ENCODE results near the gene THOC2.
A peak's percentile ranks its signal among the peaks of the same experiment; 100 is the strongest.
"Not testable (repeated sequence)": the region's sequence is repeated elsewhere in the genome, so short reads cannot be mapped to it uniquely, and the experiment has no call there.

THOC2 gene

DNA sequence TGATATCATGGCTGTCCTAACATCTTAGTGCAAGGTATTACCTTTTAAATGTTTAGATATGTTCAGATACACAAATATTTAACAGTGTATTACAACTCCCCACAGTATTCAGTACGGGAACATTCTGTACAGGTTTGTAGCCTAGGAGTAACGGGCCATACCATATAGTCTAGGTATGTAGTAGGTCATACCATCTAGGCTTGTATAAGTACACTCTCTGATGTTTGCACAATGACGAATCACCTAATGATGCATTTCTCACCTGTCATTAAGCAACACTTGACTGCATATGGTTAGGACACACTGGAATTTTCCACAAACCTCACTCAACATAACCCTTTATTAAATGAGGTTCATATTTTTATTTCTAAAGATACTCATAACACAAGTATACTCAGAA lies 67.7 kb downstream of the THOC2 start:
- TF ChIP-seq ZNF274 (IDR thresholded peaks at IDR 0.05; ENCODE audit: low read depth, low read length) = no peak
- TF ChIP-seq SUZ12 (IDR thresholded peaks at IDR 0.05; ENCODE audit: extremely low read depth, insufficient read depth, insufficient read length) = no peak
- TF ChIP-seq YY1 (IDR thresholded peaks at IDR 0.05; ENCODE audit: insufficient read depth, insufficient read length) = no peak
- Histone ChIP-seq H3K4me1 (ENCODE audit: insufficient read depth, insufficient read length) (no peaks in the 10 kb centered on the region), H3K9me3 (ENCODE audit: insufficient read depth, low read length) (no peaks in the 10 kb centered on the region), H3K27me3 (ENCODE audit: insufficient read depth, insufficient read length) (no peaks in the 10 kb centered on the region), H3K9ac (ENCODE audit: insufficient read length, low read depth) (no peak overlapping the region), H3K36me3 (ENCODE audit: insufficient read depth, insufficient read length, low read length) (peaks cover 7% of the 10 kb centered on the region), H3K4me3 (ENCODE audit: insufficient read length, low read depth) (no peak overlapping the region)
- no peak for DNase-seq (ENCODE audit: low read depth, low spot score)

DNA sequence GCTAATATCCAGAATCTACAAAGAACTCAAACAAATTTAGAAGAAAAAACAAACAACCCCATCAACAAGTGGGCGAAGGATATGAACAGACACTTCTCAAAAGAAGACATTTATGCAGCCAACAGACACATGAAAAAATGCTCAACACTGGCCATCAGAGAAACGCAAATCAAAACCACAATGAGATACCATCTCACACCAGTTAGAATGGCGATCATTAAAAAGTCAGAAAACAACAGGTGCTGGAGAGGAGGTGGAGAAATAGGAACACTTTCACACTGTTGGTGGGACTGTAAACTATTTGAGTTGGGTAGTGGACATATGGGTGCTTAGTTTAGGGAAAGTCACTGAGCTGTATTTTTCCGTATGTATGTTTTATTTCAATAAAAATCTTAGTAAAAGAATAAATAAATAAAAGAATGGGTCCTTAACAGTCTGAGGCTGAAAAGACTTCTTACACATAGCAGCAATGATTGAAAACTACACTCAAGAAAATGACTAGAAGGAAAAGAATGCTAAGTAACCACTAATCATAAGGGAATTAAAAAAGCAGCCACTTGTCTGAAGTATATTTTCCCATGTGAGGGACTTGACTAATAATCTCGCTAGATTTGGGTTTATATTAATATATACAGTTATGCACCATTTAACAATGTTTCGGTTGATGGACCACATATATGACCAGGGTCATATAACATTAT lies 68.2 kb downstream of the THOC2 start:
- not testable (repeated sequence) for H3K9ac ChIP-seq (ENCODE audit: insufficient read length, low read depth); DNase-seq (ENCODE audit: low read depth, low spot score); H3K4me3 ChIP-seq (ENCODE audit: insufficient read length, low read depth); H3K27me3 ChIP-seq (ENCODE audit: insufficient read depth, insufficient read length); H3K36me3 ChIP-seq (ENCODE audit: insufficient read depth, insufficient read length, low read length); H3K9me3 ChIP-seq (ENCODE audit: insufficient read depth, low read length); H3K4me1 ChIP-seq (ENCODE audit: insufficient read depth, insufficient read length)

DNA sequence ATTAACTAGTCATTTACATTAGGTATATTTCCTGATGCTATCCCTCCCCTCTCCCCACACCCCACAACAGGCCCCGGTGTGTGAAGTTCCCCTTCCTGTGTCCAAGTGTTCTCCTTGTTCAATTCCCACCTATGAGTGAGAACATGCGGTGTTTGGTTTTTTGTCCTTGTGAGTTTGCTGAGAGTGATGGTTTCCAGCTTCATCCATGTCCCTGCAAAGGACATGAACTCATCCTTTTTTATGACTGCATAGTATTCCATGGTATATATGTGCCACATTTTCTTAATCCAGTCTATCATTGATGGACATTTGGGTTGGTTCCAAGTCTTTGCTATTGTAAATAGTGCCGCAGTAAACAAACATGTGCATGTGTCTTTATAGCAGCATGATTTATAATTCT lies 69.1 kb downstream of the THOC2 start:
- DNase-seq (ENCODE audit: low read depth, low spot score); H3K4me1 ChIP-seq (ENCODE audit: insufficient read depth, insufficient read length); H3K36me3 ChIP-seq (ENCODE audit: insufficient read depth, insufficient read length, low read length); H3K4me3 ChIP-seq (ENCODE audit: insufficient read length, low read depth); H3K27me3 ChIP-seq (ENCODE audit: insufficient read depth, insufficient read length); H3K9ac ChIP-seq (ENCODE audit: insufficient read length, low read depth); H3K9me3 ChIP-seq (ENCODE audit: insufficient read depth, low read length): not testable (repeated sequence)

- not testable (repeated sequence) for DNase-seq (ENCODE audit: low read depth, low spot score); H3K9ac ChIP-seq (ENCODE audit: insufficient read length, low read depth); H3K4me1 ChIP-seq (ENCODE audit: insufficient read depth, insufficient read length); H3K27me3 ChIP-seq (ENCODE audit: insufficient read depth, insufficient read length); H3K9me3 ChIP-seq (ENCODE audit: insufficient read depth, low read length); H3K4me3 ChIP-seq (ENCODE audit: insufficient read length, low read depth); H3K36me3 ChIP-seq (ENCODE audit: insufficient read depth, insufficient read length, low read length)
Measured at GRCh38 chrX:123656507-123656906, 76.3 kb downstream of the THOC2 start.

GRCh38 chrX:123648811-123649181 lies 84.1 kb downstream of the THOC2 start:
- H3K36me3 ChIP-seq (ENCODE audit: insufficient read depth, insufficient read length, low read length); DNase-seq (ENCODE audit: low read depth, low spot score); H3K4me1 ChIP-seq (ENCODE audit: insufficient read depth, insufficient read length); H3K27me3 ChIP-seq (ENCODE audit: insufficient read depth, insufficient read length); H3K9ac ChIP-seq (ENCODE audit: insufficient read length, low read depth); H3K4me3 ChIP-seq (ENCODE audit: insufficient read length, low read depth); H3K9me3 ChIP-seq (ENCODE audit: insufficient read depth, low read length): not testable (repeated sequence)

- no peaks in the 10 kb centered on the region for H3K27me3 ChIP-seq (ENCODE audit: insufficient read depth, insufficient read length)
- no peaks in the 10 kb centered on the region for H3K36me3 ChIP-seq (ENCODE audit: insufficient read depth, insufficient read length, low read length)
- TF ChIP-seq YY1 (IDR thresholded peaks at IDR 0.05; ENCODE audit: insufficient read depth, insufficient read length) = no peak
- no peak for TF ChIP-seq SUZ12 (IDR thresholded peaks at IDR 0.05; ENCODE audit: extremely low read depth, insufficient read depth, insufficient read length)
- no peak for TF ChIP-seq ZNF274 (IDR thresholded peaks at IDR 0.05; ENCODE audit: low read depth, low read length)
- H3K9me3 ChIP-seq (ENCODE audit: insufficient read depth, low read length) = no peaks in the 10 kb centered on the region
- H3K9ac ChIP-seq (ENCODE audit: insufficient read length, low read depth) = no peak overlapping the region
- peak; percentile 57 for DNase-seq (ENCODE audit: low read depth, low spot score)
- no peaks in the 10 kb centered on the region for H3K4me1 ChIP-seq (ENCODE audit: insufficient read depth, insufficient read length)
- H3K4me3 ChIP-seq (ENCODE audit: insufficient read length, low read depth) = no peak overlapping the region
Measured at GRCh38 chrX:123648028-123648810, 84.6 kb downstream of the THOC2 start.

DNA sequence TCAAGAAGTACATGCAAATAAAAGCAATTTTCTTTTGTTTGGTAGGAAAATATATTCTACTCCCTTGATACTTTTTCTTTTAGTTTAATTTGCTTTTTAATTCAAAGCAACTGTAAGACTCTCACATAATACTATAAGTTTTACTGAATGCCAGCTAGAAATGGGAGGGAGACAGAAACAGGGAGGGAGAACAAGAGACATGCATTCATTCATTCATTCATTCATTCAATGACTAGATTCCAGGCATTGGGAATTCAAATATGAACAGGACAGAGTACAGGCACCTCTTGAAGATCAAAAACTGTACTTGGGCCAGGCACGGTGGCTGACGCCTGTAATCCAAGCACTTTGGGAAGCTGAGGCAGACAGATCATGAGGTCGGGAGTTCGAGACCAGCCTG lies 85.6 kb downstream of the THOC2 start:
- Histone ChIP-seq H3K27me3 (ENCODE audit: insufficient read depth, insufficient read length) (no peaks in the 10 kb centered on the region), H3K4me1 (ENCODE audit: insufficient read depth, insufficient read length) (no peaks in the 10 kb centered on the region), H3K9ac (ENCODE audit: insufficient read length, low read depth) (no peak overlapping the region), H3K4me3 (ENCODE audit: insufficient read length, low read depth) (no peak overlapping the region), H3K9me3 (ENCODE audit: insufficient read depth, low read length) (no peaks in the 10 kb centered on the region), H3K36me3 (ENCODE audit: insufficient read depth, insufficient read length, low read length) (no peaks in the 10 kb centered on the region)
- no peak for DNase-seq (ENCODE audit: low read depth, low spot score)
- TF ChIP-seq ZNF274 (IDR thresholded peaks at IDR 0.05; ENCODE audit: low read depth, low read length) = no peak
- no peak for TF ChIP-seq YY1 (IDR thresholded peaks at IDR 0.05; ENCODE audit: insufficient read depth, insufficient read length)
- no peak for TF ChIP-seq SUZ12 (IDR thresholded peaks at IDR 0.05; ENCODE audit: extremely low read depth, insufficient read depth, insufficient read length)

DNA sequence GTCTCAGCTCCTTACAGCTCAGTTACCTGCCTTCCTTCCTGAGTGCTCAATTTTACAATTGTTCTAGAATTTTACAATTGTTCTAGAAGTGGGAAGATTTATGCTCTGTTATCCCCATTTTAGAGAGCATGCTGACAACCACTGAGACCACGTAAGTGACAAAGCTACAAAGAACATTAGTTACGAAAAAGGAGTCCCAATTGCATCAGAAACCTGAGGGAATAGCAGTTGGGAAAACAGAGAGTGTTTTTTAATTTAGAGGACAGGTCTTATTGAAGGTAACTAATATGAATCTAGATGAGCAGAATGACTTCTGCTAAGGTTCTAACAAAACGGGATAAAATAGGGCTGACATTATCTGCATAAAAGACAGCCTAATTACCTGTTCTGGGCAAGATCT lies 103.3 kb downstream of the THOC2 start:
- Histone ChIP-seq H3K36me3 (ENCODE audit: insufficient read depth, insufficient read length, low read length) (peaks cover 18% of the 10 kb centered on the region), H3K4me1 (ENCODE audit: insufficient read depth, insufficient read length) (no peaks in the 10 kb centered on the region), H3K9me3 (ENCODE audit: insufficient read depth, low read length) (no peaks in the 10 kb centered on the region), H3K27me3 (ENCODE audit: insufficient read depth, insufficient read length) (no peaks in the 10 kb centered on the region), H3K9ac (ENCODE audit: insufficient read length, low read depth) (no peak overlapping the region), H3K4me3 (ENCODE audit: insufficient read length, low read depth) (no peak overlapping the region)
- no peak for TF ChIP-seq SUZ12 (IDR thresholded peaks at IDR 0.05; ENCODE audit: extremely low read depth, insufficient read depth, insufficient read length)
- TF ChIP-seq ZNF274 (IDR thresholded peaks at IDR 0.05; ENCODE audit: low read depth, low read length) = no peak
- no peak for TF ChIP-seq YY1 (IDR thresholded peaks at IDR 0.05; ENCODE audit: insufficient read depth, insufficient read length)
- DNase-seq (ENCODE audit: low read depth, low spot score) = no peak
